ENCODE results near the gene PIGQ.

The PIGQ gene

GRCh38 chr16:561957-562938, 7.5 kb upstream of the PIGQ start:
- H3K27me3 ChIP-seq (ENCODE audit: control insufficient read depth, insufficient read depth, low read length): peaks cover 19% of the 10 kb centered on the region
- no peak overlapping the region for H3K9ac ChIP-seq (ENCODE audit: low read length)
- H3K4me1 ChIP-seq (ENCODE audit: control insufficient read depth, insufficient read depth, low read length): peaks cover 4% of the 10 kb centered on the region
- H3K27ac ChIP-seq (ENCODE audit: low read depth, low read length): no peak overlapping the region
- no peak overlapping the region for H3K4me3 ChIP-seq (ENCODE audit: low read length)
- no peaks in the 10 kb centered on the region for H3K36me3 ChIP-seq (ENCODE audit: control insufficient read depth, insufficient read depth, low read length)

- H3K27me3 ChIP-seq (ENCODE audit: control insufficient read depth, insufficient read depth, low read length): peaks cover 19% of the 10 kb centered on the region
- peaks cover 4% of the 10 kb centered on the region for H3K4me1 ChIP-seq (ENCODE audit: control insufficient read depth, insufficient read depth, low read length)
- H3K36me3 ChIP-seq (ENCODE audit: control insufficient read depth, insufficient read depth, low read length): no peaks in the 10 kb centered on the region
- no peak overlapping the region for H3K9ac ChIP-seq (ENCODE audit: low read length)
- no peak overlapping the region for H3K27ac ChIP-seq (ENCODE audit: low read depth, low read length)
- no peak overlapping the region for H3K4me3 ChIP-seq (ENCODE audit: low read length)
Observed at GRCh38 chr16:563072-563644, 6.6 kb upstream of the PIGQ start.

GRCh38 chr16:564690-565418, 4.9 kb upstream of the PIGQ start:
- Histone ChIP-seq H3K36me3 (ENCODE audit: control insufficient read depth, insufficient read depth, low read length) (no peaks in the 10 kb centered on the region), H3K4me3 (ENCODE audit: low read length) (no peak overlapping the region), H3K9ac (ENCODE audit: low read length) (no peak overlapping the region), H3K27ac (ENCODE audit: low read depth, low read length) (no peak overlapping the region), H3K4me1 (ENCODE audit: control insufficient read depth, insufficient read depth, low read length) (peaks cover 8% of the 10 kb centered on the region), H3K27me3 (ENCODE audit: control insufficient read depth, insufficient read depth, low read length) (peaks cover 8% of the 10 kb centered on the region)

- H3K27me3 ChIP-seq (ENCODE audit: control insufficient read depth, insufficient read depth, low read length): peaks cover 7% of the 10 kb centered on the region
- H3K4me1 ChIP-seq (ENCODE audit: control insufficient read depth, insufficient read depth, low read length): peaks cover 8% of the 10 kb centered on the region
- H3K27ac ChIP-seq (ENCODE audit: low read depth, low read length): no peak overlapping the region
- H3K36me3 ChIP-seq (ENCODE audit: control insufficient read depth, insufficient read depth, low read length): no peaks in the 10 kb centered on the region
- no peak overlapping the region for H3K9ac ChIP-seq (ENCODE audit: low read length)
- H3K4me3 ChIP-seq (ENCODE audit: low read length): no peak overlapping the region
Observed at GRCh38 chr16:565419-566330, 4.1 kb upstream of the PIGQ start.

GRCh38 chr16:566475-567372, 3.0 kb upstream of the PIGQ start, which contains the start of gene NHLRC4:
NHLRC4 (plus strand) TSS chr16:567005; CDS start chr16:568048, 1,043 bp downstream.
- no peak within 1 kb of the TSS for H3K9ac ChIP-seq (ENCODE audit: low read length)
- no peaks in the 10 kb centered on the region for H3K36me3 ChIP-seq (ENCODE audit: control insufficient read depth, insufficient read depth, low read length)
- peaks cover 8% of the 10 kb centered on the region for H3K4me1 ChIP-seq (ENCODE audit: control insufficient read depth, insufficient read depth, low read length)
- H3K27me3 ChIP-seq (ENCODE audit: control insufficient read depth, insufficient read depth, low read length): no peaks in the 10 kb centered on the region
- H3K4me3 ChIP-seq (ENCODE audit: low read length): peak within 1 kb of the TSS; percentile 44
- H3K27ac ChIP-seq (ENCODE audit: low read depth, low read length): no peak within 1 kb of the TSS

- Histone ChIP-seq H3K36me3 (ENCODE audit: control insufficient read depth, insufficient read depth, low read length) (no peaks in the 10 kb centered on the region), H3K9ac (ENCODE audit: low read length) (no peak overlapping the region), H3K27ac (ENCODE audit: low read depth, low read length) (no peak overlapping the region), H3K4me1 (ENCODE audit: control insufficient read depth, insufficient read depth, low read length) (peaks cover 8% of the 10 kb centered on the region), H3K4me3 (ENCODE audit: low read length) (peak overlapping the region; percentile 44), H3K27me3 (ENCODE audit: control insufficient read depth, insufficient read depth, low read length) (no peaks in the 10 kb centered on the region)
Observed at GRCh38 chr16:567373-568256, 2.2 kb upstream of the PIGQ start.

GRCh38 chr16:568401-569258, 1.1 kb upstream of the PIGQ start:
- Histone ChIP-seq H3K4me3 (ENCODE audit: low read length) (peak overlapping the region; percentile 56), H3K27me3 (ENCODE audit: control insufficient read depth, insufficient read depth, low read length) (no peaks in the 10 kb centered on the region), H3K9ac (ENCODE audit: low read length) (no peak overlapping the region), H3K27ac (ENCODE audit: low read depth, low read length) (no peak overlapping the region), H3K4me1 (ENCODE audit: control insufficient read depth, insufficient read depth, low read length) (peaks cover 8% of the 10 kb centered on the region), H3K36me3 (ENCODE audit: control insufficient read depth, insufficient read depth, low read length) (no peaks in the 10 kb centered on the region)

GRCh38 chr16:572865-573650, 3.3 kb downstream of the PIGQ start:
- peaks cover 4% of the 10 kb centered on the region for H3K4me1 ChIP-seq (ENCODE audit: control insufficient read depth, insufficient read depth, low read length)
- H3K27ac ChIP-seq (ENCODE audit: low read depth, low read length): no peak overlapping the region
- H3K27me3 ChIP-seq (ENCODE audit: control insufficient read depth, insufficient read depth, low read length): no peaks in the 10 kb centered on the region
- peaks cover 2% of the 10 kb centered on the region for H3K36me3 ChIP-seq (ENCODE audit: control insufficient read depth, insufficient read depth, low read length)
- H3K9ac ChIP-seq (ENCODE audit: low read length): no peak overlapping the region
- no peak overlapping the region for H3K4me3 ChIP-seq (ENCODE audit: low read length)

GRCh38 chr16:574021-574760, 4.4 kb downstream of the PIGQ start:
- no peak overlapping the region for H3K4me3 ChIP-seq (ENCODE audit: low read length)
- H3K4me1 ChIP-seq (ENCODE audit: control insufficient read depth, insufficient read depth, low read length): peaks cover 1% of the 10 kb centered on the region
- no peak overlapping the region for H3K27ac ChIP-seq (ENCODE audit: low read depth, low read length)
- peaks cover 2% of the 10 kb centered on the region for H3K36me3 ChIP-seq (ENCODE audit: control insufficient read depth, insufficient read depth, low read length)
- no peaks in the 10 kb centered on the region for H3K27me3 ChIP-seq (ENCODE audit: control insufficient read depth, insufficient read depth, low read length)
- no peak overlapping the region for H3K9ac ChIP-seq (ENCODE audit: low read length)

Measured in rectal smooth muscle tissue (tissue), 1 donor.